Measurements from ENCODE around the gene SDCCAG8. TPM values are rescaled to one million over a fixed set of nuclear protein-coding genes. Genes with fewer than 3 reads are reported as not detected.

Gene SDCCAG8
- total and polyA plus RNA-seq, 2 of the 8 experiments (the other 6 are each of a cell fraction or from before 2014, with no cell fraction given) = 15.6 to 21.0 TPM

- no peak for TF ChIP-seq ZNF274 (IDR thresholded peaks at IDR 0.05; ENCODE audit: borderline replicate concordance, extremely low read depth, low read length)
- TF ChIP-seq TAF7 (optimal IDR thresholded peaks at IDR 0.05; ENCODE audit: borderline replicate concordance, low read depth, low read length) = no peak
- no peak for TF ChIP-seq EZH2 (IDR thresholded peaks at IDR 0.05; ENCODE audit: low read depth, low read length, severe bottlenecking)
- TF ChIP-seq, protein P1, sequence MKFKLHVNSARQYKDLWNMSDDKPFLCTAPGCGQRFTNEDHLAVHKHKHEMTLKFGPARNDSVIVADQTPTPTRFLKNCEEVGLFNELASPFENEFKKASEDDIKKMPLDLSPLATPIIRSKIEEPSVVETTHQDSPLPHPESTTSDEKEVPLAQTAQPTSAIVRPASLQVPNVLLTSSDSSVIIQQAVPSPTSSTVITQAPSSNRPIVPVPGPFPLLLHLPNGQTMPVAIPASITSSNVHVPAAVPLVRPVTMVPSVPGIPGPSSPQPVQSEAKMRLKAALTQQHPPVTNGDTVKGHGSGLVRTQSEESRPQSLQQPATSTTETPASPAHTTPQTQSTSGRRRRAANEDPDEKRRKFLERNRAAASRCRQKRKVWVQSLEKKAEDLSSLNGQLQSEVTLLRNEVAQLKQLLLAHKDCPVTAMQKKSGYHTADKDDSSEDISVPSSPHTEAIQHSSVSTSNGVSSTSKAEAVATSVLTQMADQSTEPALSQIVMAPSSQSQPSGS (IDR thresholded peaks at IDR 0.05; ENCODE audit: low read length) = no peak
- TF ChIP-seq ASH2L (IDR thresholded peaks at IDR 0.05; ENCODE audit: low read length) = peak; percentile 86
- TF ChIP-seq CBX5 (IDR thresholded peaks at IDR 0.05; ENCODE audit: low read depth, low read length) = no peak
- no peak for TF ChIP-seq JUND (IDR thresholded peaks at IDR 0.05; ENCODE audit: low read length)
- no peak for TF ChIP-seq CEBPB (IDR thresholded peaks at IDR 0.05; ENCODE audit: low read depth, low read length)
- no peak for TF ChIP-seq MAFK (IDR thresholded peaks at IDR 0.05; ENCODE audit: low read depth, low read length)
- no peak for TF ChIP-seq NANOG (IDR thresholded peaks at IDR 0.05; ENCODE audit: insufficient read depth, low read depth, low read length, poor library complexity, severe bottlenecking)
- no peak for TF ChIP-seq FOSL1 (IDR thresholded peaks at IDR 0.05; ENCODE audit: insufficient read depth, low read depth, low read length)
- peak in 1 of 2 experiments; percentile 55; a peak in 3 of 4 replicates for TF ChIP-seq SIN3A (conservative IDR thresholded peaks at IDR 0.05 in 1 of 2, IDR thresholded peaks at IDR 0.05 in 1 of 2; ENCODE audit: low read depth in 1 of 2, low read length in 2 of 2)
- peak; percentile 94 for TF ChIP-seq SIX5 (IDR thresholded peaks at IDR 0.05; ENCODE audit: low read depth, low read length)
- no peak for TF ChIP-seq BRCA1 (IDR thresholded peaks at IDR 0.05; ENCODE audit: low read depth, low read length)
- no peak for TF ChIP-seq CHD1 (IDR thresholded peaks at IDR 0.05; ENCODE audit: low read depth, low read length)
These were observed 682 bp upstream of the SDCCAG8 start, which contains the start of gene CEP170 (continued) for GRCh38 chr1:243254927-243255790.

Measured in H1 (cell line).